ENCODE results near the gene RELL2.
A peak's percentile ranks its signal among the peaks of the same experiment; 100 is the strongest.

RELL2 gene

GRCh38 chr5:141638771-141639170 lies 2.0 kb downstream of the RELL2 start:
- Histone ChIP-seq H3K36me3 (ENCODE audit: control insufficient read depth, insufficient read depth, low read length) (peaks cover 2% of the 10 kb centered on the region), H3K4me3 (replicated peaks; ENCODE audit: low read depth, low read length) (no peak overlapping the region), H3K27me3 (replicated peaks; ENCODE audit: control insufficient read depth, insufficient read depth, low read length) (no peaks in the 10 kb centered on the region)
- no peak for DNase-seq (ENCODE audit: extremely low read depth, insufficient read length)
- no peak for TF ChIP-seq CTCF (IDR thresholded peaks at IDR 0.05; ENCODE audit: insufficient read depth, low read length, poor library complexity, severe bottlenecking)

GRCh38 chr5:141639357-141640050 lies 2.7 kb downstream of the RELL2 start:
- no peak for TF ChIP-seq CTCF (IDR thresholded peaks at IDR 0.05; ENCODE audit: insufficient read depth, low read length, poor library complexity, severe bottlenecking)
- Histone ChIP-seq H3K36me3 (ENCODE audit: control insufficient read depth, insufficient read depth, low read length) (peaks cover 6% of the 10 kb centered on the region), H3K4me3 (replicated peaks; ENCODE audit: low read depth, low read length) (no peak overlapping the region), H3K27me3 (replicated peaks; ENCODE audit: control insufficient read depth, insufficient read depth, low read length) (no peaks in the 10 kb centered on the region)
- no peak for DNase-seq (ENCODE audit: extremely low read depth, insufficient read length)

GRCh38 chr5:141640051-141640415 lies 3.2 kb downstream of the RELL2 start:
- TF ChIP-seq CTCF (IDR thresholded peaks at IDR 0.05; ENCODE audit: insufficient read depth, low read length, poor library complexity, severe bottlenecking) = no peak
- H3K36me3 ChIP-seq (ENCODE audit: control insufficient read depth, insufficient read depth, low read length) = peaks cover 8% of the 10 kb centered on the region
- H3K4me3 ChIP-seq (replicated peaks; ENCODE audit: low read depth, low read length) = no peak overlapping the region
- DNase-seq (ENCODE audit: extremely low read depth, insufficient read length) = no peak
- no peaks in the 10 kb centered on the region for H3K27me3 ChIP-seq (replicated peaks; ENCODE audit: control insufficient read depth, insufficient read depth, low read length)

GRCh38 chr5:141640698-141641097 lies 3.9 kb downstream of the RELL2 start:
- Histone ChIP-seq H3K4me3 (replicated peaks; ENCODE audit: low read depth, low read length) (no peak overlapping the region), H3K27me3 (replicated peaks; ENCODE audit: control insufficient read depth, insufficient read depth, low read length) (no peaks in the 10 kb centered on the region), H3K36me3 (ENCODE audit: control insufficient read depth, insufficient read depth, low read length) (peaks cover 8% of the 10 kb centered on the region)
- TF ChIP-seq CTCF (IDR thresholded peaks at IDR 0.05; ENCODE audit: insufficient read depth, low read length, poor library complexity, severe bottlenecking) = no peak
- no peak for DNase-seq (ENCODE audit: extremely low read depth, insufficient read length)

- Histone ChIP-seq H3K27me3 (replicated peaks; ENCODE audit: control insufficient read depth, insufficient read depth, low read length) (no peaks in the 10 kb centered on the region), H3K4me3 (replicated peaks; ENCODE audit: low read depth, low read length) (no peak overlapping the region), H3K36me3 (ENCODE audit: control insufficient read depth, insufficient read depth, low read length) (peaks cover 13% of the 10 kb centered on the region)
- no peak for DNase-seq (ENCODE audit: extremely low read depth, insufficient read length)
- TF ChIP-seq CTCF (IDR thresholded peaks at IDR 0.05; ENCODE audit: insufficient read depth, low read length, poor library complexity, severe bottlenecking) = peak; percentile 27
Measured at GRCh38 chr5:141641634-141642267, 5.0 kb downstream of the RELL2 start.
